ENCODE data around the gene RAP1GAP. TPM values are rescaled to one million over a fixed set of nuclear protein-coding genes. Genes with fewer than 3 reads are reported as not detected.

The RAP1GAP gene
- total and polyA plus RNA-seq, 2 donors from 2014 or later: 39.2 to 200 TPM

Other genes with a start within 250 kb of the RAP1GAP start
- gene NBPF3, start 229.2 kb downstream of the RAP1GAP start, total RNA-seq: 12.0 TPM
- gene NBPF3, start 229.2 kb downstream of the RAP1GAP start, polyA plus RNA-seq (ENCODE audit: insufficient read depth, low read depth, low replicate concordance): 5.5 TPM
- 8.4 TPM for gene ALPL, start 159.9 kb downstream of the RAP1GAP start, total RNA-seq
- gene ALPL, start 159.9 kb downstream of the RAP1GAP start, polyA plus RNA-seq (ENCODE audit: insufficient read depth, low read depth, low replicate concordance): 133 TPM
- gene USP48, start 113.8 kb upstream of the RAP1GAP start, total RNA-seq: 62.8 TPM
- gene USP48, start 113.8 kb upstream of the RAP1GAP start, polyA plus RNA-seq (ENCODE audit: insufficient read depth, low read depth, low replicate concordance): 16.7 TPM
- 0.79 TPM for gene LDLRAD2, start 142.9 kb upstream of the RAP1GAP start, total RNA-seq
- not detected for gene LDLRAD2, start 142.9 kb upstream of the RAP1GAP start, polyA plus RNA-seq (ENCODE audit: insufficient read depth, low read depth, low replicate concordance)